Left lung (tissue), 10 donors: ENCODE data around the gene MTMR12. TPM values are rescaled to one million over a fixed set of nuclear protein-coding genes. Genes with fewer than 3 reads are reported as not detected.

Experiments used
- ATAC-seq: fragments of 200-7000 bp; cut with Tn5 transposase; one replicate; pipeline ENCODE4 v1.9.1; 2020; ENCODE audit warnings: moderate library complexity
- DNase-seq, 4 donors: peaks; one replicate each; pipeline ENCODE4 v3.0.0-alpha.2; 2013 to 2020
- H3K27ac ChIP-seq, 2 donors: fragments of 200-600 bp; sonication (generic) in 1 of 2; one replicate each; pipeline versions ENCODE4 v1.5.0 to v1.8.0; 2020 to 2021
- H3K27me3 ChIP-seq, 2 donors: fragments of 200-600 bp; sonication (generic) in 1 of 2; one replicate each; pipeline versions ENCODE4 v1.5.0 to v1.8.0; 2020 to 2021
- H3K36me3 ChIP-seq, 2 donors: fragments of 200-600 bp; sonication (generic) in 1 of 2; one replicate each; pipeline versions ENCODE4 v1.5.0 to v1.8.0; 2020 to 2021
- H3K4me1 ChIP-seq, 2 donors: fragments of 200-600 bp; one replicate each; pipeline ENCODE4 v1.8.0; 2021
- H3K4me3 ChIP-seq, 2 donors: fragments of 200-600 bp; sonication (generic) in 1 of 2; one replicate each; pipeline versions ENCODE4 v1.5.0 to v1.8.0; 2020 to 2021; ENCODE audit warnings: mild to moderate bottlenecking in 1 of 2
- H3K9me3 ChIP-seq, 2 donors: fragments of 200-600 bp; sonication (generic) in 1 of 2; one replicate each; pipeline versions ENCODE4 v1.5.0 to v1.8.0; 2020 to 2021
- intact Hi-C, 2 donors: fragments of 100-400 bp; cut with DNase I; formaldehyde crosslinking; loops; one replicate each; pipeline versions ENCODE4 v1.11.2 to v1.14.2; 2022
- polyA plus RNA-seq, 6 donors: library from polyadenylated mRNA; unstranded; fragments of 120-200 nt; gene quantifications; one replicate each; pipeline ENCODE4 v1.2.1, GENCODE V29; 2013; ENCODE audit not compliant: insufficient read length in 6 of 6
- total RNA-seq, 2 donors: library from RNA; stranded (reverse); fragmentation: NEBNext Ultra II Directional; extraction: Animal tissue kit (Norgen Biotek cat#: 25700); gene quantifications; one replicate each; pipeline ENCODE4 v1.2.1, GENCODE V29; 2021
- TF ChIP-seq, protein P1 (sequence below), 2 donors: fragments of 200-600 bp; sonication (generic) in 1 of 2; IDR thresholded peaks; one replicate each; pipeline versions ENCODE4 v1.5.0 to v1.8.0; 2021; ENCODE audit warnings: antibody characterized with exemption in 2 of 2
- donor health status: DM: no; HTN: yes; CAD: no.
- donor health status: DM: no; HTN: no; CAD: no.

Gene MTMR12
- total and polyA plus RNA-seq, 8 donors = 27.9 to 39.0 (median 34.4) TPM

DNA sequence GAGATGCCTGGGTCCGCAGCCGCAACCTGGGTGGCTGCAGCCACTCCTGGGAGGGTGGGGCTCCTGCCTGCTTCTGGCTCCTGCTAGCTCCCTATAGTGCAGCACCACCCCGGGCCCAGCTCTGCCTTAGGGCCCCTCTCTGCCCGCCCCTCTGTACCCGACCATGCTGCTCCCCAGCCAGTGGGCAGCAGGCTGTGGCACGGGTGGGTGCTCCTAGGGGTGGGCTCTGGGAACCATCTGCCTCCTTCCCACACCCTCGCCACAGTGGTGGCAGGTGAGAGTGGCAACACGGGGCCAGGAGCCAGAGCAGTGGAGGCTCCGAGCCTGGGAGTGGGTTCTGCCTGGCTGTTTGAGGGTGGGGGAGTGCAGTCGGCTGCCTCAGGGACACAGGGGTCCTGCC lies 7.8 kb upstream of the MTMR12 start:
- DNase-seq (no peak), ATAC-seq (no peak)
- TF ChIP-seq, protein P1, sequence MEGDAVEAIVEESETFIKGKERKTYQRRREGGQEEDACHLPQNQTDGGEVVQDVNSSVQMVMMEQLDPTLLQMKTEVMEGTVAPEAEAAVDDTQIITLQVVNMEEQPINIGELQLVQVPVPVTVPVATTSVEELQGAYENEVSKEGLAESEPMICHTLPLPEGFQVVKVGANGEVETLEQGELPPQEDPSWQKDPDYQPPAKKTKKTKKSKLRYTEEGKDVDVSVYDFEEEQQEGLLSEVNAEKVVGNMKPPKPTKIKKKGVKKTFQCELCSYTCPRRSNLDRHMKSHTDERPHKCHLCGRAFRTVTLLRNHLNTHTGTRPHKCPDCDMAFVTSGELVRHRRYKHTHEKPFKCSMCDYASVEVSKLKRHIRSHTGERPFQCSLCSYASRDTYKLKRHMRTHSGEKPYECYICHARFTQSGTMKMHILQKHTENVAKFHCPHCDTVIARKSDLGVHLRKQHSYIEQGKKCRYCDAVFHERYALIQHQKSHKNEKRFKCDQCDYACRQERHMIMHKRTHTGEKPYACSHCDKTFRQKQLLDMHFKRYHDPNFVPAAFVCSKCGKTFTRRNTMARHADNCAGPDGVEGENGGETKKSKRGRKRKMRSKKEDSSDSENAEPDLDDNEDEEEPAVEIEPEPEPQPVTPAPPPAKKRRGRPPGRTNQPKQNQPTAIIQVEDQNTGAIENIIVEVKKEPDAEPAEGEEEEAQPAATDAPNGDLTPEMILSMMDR (IDR thresholded peaks at IDR 0.05) = no peak
- Histone ChIP-seq H3K27ac (no peak overlapping the region), H3K4me1 (no peaks in the 10 kb centered on the region), H3K4me3 (no peak overlapping the region), H3K9me3 (peaks cover 0 to 15% of the 10 kb centered on the region in 2 donors), H3K36me3 (no peaks in the 10 kb centered on the region), H3K27me3 (no peaks in the 10 kb centered on the region)
- intact Hi-C loops = no loop called here

DNA sequence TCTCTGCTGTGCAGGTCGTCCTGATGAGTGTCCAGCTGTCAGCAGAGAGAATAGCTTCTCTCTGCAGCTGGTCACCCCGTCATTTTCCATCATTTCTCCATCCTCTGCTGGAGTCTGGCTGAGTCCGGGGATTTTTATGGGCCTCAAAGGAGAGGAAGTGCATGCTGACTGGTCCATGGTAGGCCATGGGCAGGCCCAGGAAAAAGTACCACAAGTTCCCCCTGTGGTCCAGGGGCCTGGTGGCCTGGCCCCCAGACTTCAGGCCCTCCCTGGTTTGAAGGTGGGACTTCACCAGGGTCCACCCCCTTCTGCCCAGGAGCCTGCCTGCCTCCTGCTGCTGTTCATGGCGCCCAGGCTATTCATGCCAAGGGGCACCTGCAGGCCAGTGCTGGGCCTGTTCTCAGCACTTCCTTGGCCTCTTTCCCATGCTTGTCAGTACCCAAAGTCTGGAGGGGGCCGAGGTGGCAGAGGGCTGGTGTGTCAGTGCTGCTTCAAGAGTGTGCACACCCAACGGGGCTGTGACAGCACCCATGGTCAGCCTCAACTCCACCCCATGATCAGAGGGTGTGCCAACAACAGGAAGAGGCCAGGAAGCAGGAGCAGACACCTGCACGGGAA lies 7.3 kb upstream of the MTMR12 start:
- H3K27ac ChIP-seq = no peak overlapping the region
- intact Hi-C loops = no loop called here
- peaks cover 0 to 15% of the 10 kb centered on the region in 2 donors for H3K9me3 ChIP-seq
- no peaks in the 10 kb centered on the region for H3K27me3 ChIP-seq
- no peak for DNase-seq
- no peaks in the 10 kb centered on the region for H3K36me3 ChIP-seq
- TF ChIP-seq, protein P1 (IDR thresholded peaks at IDR 0.05) = no peak
- ATAC-seq = no peak
- no peaks in the 10 kb centered on the region for H3K4me1 ChIP-seq
- no peak overlapping the region for H3K4me3 ChIP-seq

DNA sequence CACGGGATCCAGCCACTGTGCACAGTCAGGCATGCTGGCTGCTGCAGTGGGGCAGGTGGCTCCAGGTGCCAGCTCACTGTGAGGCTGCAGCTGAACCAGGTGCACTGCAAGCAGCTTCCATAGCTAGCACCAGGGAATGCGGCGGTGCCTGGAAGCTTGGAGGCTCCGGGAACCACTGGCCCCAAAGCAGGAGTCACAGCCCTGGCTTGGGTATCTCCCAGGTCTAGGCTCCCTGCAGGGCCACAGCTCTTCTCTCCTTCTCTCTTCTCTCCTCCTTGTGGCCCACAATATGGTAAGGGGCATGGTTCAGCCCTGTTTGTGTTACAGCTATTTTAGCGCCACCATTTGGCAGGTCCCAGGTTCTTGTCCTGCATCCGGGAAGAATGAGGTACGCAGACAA lies 6.7 kb upstream of the MTMR12 start:
- DNase-seq = no peak
- no peaks in the 10 kb centered on the region for H3K27me3 ChIP-seq
- TF ChIP-seq, protein P1 (IDR thresholded peaks at IDR 0.05) = no peak
- H3K4me1 ChIP-seq = no peaks in the 10 kb centered on the region
- no peak overlapping the region for H3K27ac ChIP-seq
- peaks cover 0 to 15% of the 10 kb centered on the region in 2 donors for H3K9me3 ChIP-seq
- H3K36me3 ChIP-seq = no peaks in the 10 kb centered on the region
- intact Hi-C loops = no loop called here
- no peak overlapping the region for H3K4me3 ChIP-seq
- no peak for ATAC-seq

DNA sequence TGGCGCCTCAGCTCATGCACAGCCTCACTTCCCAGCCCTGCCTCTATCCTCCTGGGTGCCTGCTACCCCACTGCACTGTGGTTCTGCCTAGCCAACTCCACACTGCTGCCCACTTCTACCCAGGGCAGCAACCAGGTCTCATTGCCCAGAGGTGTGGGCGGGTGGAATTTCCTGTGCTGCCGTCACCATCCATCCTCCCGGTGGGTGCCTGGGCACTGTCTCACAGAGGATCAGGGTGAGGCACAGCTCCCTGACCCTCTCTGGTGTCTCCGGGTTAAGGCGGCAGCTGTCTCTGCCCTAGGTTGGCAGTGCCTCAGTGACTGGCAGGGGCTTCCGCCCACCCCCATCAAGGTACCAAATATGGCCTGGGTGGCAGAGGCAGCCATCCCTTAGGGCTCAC lies 4.3 kb upstream of the MTMR12 start:
- H3K4me3 ChIP-seq = no peak overlapping the region
- ATAC-seq (no peak), DNase-seq (no peak)
- TF ChIP-seq, protein P1 (IDR thresholded peaks at IDR 0.05) = no peak
- H3K27ac ChIP-seq = no peak overlapping the region
- peaks cover 0 to 3% of the 10 kb centered on the region in 2 donors for H3K27me3 ChIP-seq
- intact Hi-C loops = no loop called here
- peaks cover 0 to 2% of the 10 kb centered on the region in 2 donors for H3K4me1 ChIP-seq
- H3K36me3 ChIP-seq = no peaks in the 10 kb centered on the region
- H3K9me3 ChIP-seq = peaks cover 0 to 6% of the 10 kb centered on the region in 2 donors

DNA sequence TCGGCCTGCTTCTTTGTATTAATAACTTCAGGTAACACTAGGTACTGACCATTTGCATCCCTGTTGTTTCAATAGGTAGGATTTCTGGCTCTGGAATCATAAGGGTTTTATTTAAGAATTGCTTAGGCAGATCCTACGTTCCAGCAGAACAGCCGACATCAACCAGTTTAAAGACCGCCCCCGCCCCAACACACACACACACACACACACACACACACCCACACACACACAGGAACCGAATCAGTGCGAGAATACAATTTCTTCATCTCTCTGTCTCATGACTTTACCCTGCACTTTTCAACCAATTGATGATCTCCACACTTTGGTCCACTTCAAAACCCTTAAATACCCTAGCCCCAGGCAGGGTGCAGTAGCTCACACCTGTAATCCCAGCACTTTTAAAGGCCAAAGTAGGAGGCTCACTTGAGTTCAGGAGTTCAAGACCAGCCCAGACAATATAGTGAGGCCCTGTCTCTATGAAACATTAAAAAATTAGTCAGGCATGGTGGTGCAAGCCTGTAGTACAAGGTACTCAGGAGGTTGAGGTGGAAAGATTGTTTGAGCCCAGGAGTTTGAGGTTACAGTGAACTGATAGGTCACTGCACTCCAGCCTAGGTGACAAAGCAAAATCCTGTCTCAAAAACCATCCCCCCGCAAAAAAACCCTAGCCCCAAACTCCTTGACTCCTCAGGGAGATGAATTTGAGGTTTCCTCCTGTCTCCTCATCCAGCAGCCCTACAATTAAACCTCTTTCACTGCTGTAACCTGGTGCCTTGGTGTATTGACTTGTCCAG lies 2.7 kb upstream of the MTMR12 start:
- TF ChIP-seq, protein P1 (IDR thresholded peaks at IDR 0.05) = no peak
- Histone ChIP-seq H3K27me3 (peaks cover 0 to 4% of the 10 kb centered on the region in 2 donors), H3K4me1 (peaks cover 0 to 18% of the 10 kb centered on the region in 2 donors), H3K27ac (no peak overlapping the region), H3K36me3 (no peaks in the 10 kb centered on the region), H3K4me3 (no peak overlapping the region), H3K9me3 (no peaks in the 10 kb centered on the region)
- DNase-seq = no peak
- no peak for ATAC-seq
- intact Hi-C loops = no loop called here
